COLO668 (cell line): ENCODE measurements around the gene CMSS1.

ENCODE experiments used
- DNase-seq: peaks from one replicate; lab custom pipeline; 2025; ENCODE audit not compliant: unreplicated experiment; lab: John Stamatoyannopoulos, UW

Gene CMSS1

GRCh38 chr3:99874237-99875002 lies 56.8 kb downstream of the CMSS1 start:
- DNase-seq: no peak

GRCh38 chr3:99875581-99875928 lies 57.9 kb downstream of the CMSS1 start:
- DNase-seq: no peak

GRCh38 chr3:99875929-99876841 lies 58.5 kb downstream of the CMSS1 start:
- DNase-seq: peak; percentile 78

- DNase-seq: no peak
Observed at GRCh38 chr3:99877031-99877579, 59.4 kb downstream of the CMSS1 start.

- DNase-seq: no peak
Observed at GRCh38 chr3:99878005-99878404, 60.3 kb downstream of the CMSS1 start.

GRCh38 chr3:99879275-99879674 lies 61.6 kb downstream of the CMSS1 start:
- no peak for DNase-seq

GRCh38 chr3:99881121-99881524 lies 63.5 kb downstream of the CMSS1 start:
- DNase-seq: no peak

GRCh38 chr3:99882436-99883137 lies 64.9 kb downstream of the CMSS1 start:
- no peak for DNase-seq

- DNase-seq: no peak
Observed at GRCh38 chr3:99883138-99883461, 65.4 kb downstream of the CMSS1 start.

- DNase-seq: no peak
Observed at GRCh38 chr3:99883693-99884092, 66.0 kb downstream of the CMSS1 start.

- DNase-seq: no peak
Observed at GRCh38 chr3:99884484-99884883, 66.8 kb downstream of the CMSS1 start.

GRCh38 chr3:99885085-99885484 lies 67.4 kb downstream of the CMSS1 start:
- no peak for DNase-seq

GRCh38 chr3:99885851-99886250 lies 68.2 kb downstream of the CMSS1 start:
- no peak for DNase-seq

- DNase-seq: no peak
Observed at GRCh38 chr3:99891610-99892285, 74.1 kb downstream of the CMSS1 start.

GRCh38 chr3:99892332-99892731 lies 74.7 kb downstream of the CMSS1 start:
- DNase-seq: no peak

GRCh38 chr3:99895131-99895696 lies 77.6 kb downstream of the CMSS1 start:
- no peak for DNase-seq

- no peak for DNase-seq
Observed at GRCh38 chr3:99895703-99896441, 78.2 kb downstream of the CMSS1 start.

- DNase-seq: no peak
Observed at GRCh38 chr3:99896482-99896881, 78.8 kb downstream of the CMSS1 start.

- DNase-seq: no peak
Observed at GRCh38 chr3:99899603-99900002, 81.9 kb downstream of the CMSS1 start.

GRCh38 chr3:99900248-99900647 lies 82.6 kb downstream of the CMSS1 start:
- DNase-seq: no peak
